Panc1 (cell line): ENCODE data around the gene NEB. TPM values are rescaled to one million over a fixed set of nuclear protein-coding genes. Genes with fewer than 3 reads are reported as not detected.

Source experiments
- ATAC-seq: fragments of 200-7000 bp; cut with Tn5 transposase; 2 replicates; pipeline ENCODE4 v1.9.1; 2020; ENCODE audit warnings: mild to moderate bottlenecking, moderate library complexity
- BruUV-seq: library from RNA; stranded (reverse); fragments of 400-500 nt; replicated peaks from 2 replicates; lab custom pipeline; 2021; lab: Mats Ljungman, UMichigan
- CTCF ChIA-PET: fragments of 300-600 bp; sonication (Branson Sonifier 250); formaldehyde crosslinking; loops from one replicate; lab custom pipeline; 2022; ENCODE audit warnings: antibody characterized with exemption; lab: Charles Lee
- POLR2A ChIA-PET: fragments of 300-600 bp; sonication (Branson Sonifier 250); formaldehyde crosslinking; loops from one replicate; lab custom pipeline; 2022; ENCODE audit warnings: antibody characterized with exemption; lab: Charles Lee
- DNase-seq: peaks from one replicate; pipeline ENCODE4 v3.0.0-alpha.2; 2010; ENCODE audit warnings: low read depth, low spot score
- H3K27ac ChIP-seq: 2 replicates; pipeline ENCODE4 v1.5.1; 2011; ENCODE audit warnings: mild to moderate bottlenecking, low read length, inconsistent platforms
- H3K27me3 ChIP-seq: fragments of 200-500 bp; sonication (Bioruptor generic); 2 replicates; pipeline ENCODE4 v1.6.0; 2014; ENCODE audit warnings: low read length, inconsistent platforms; ENCODE audit not compliant: control insufficient read depth, insufficient read depth
- H3K36me3 ChIP-seq: fragments of 200-500 bp; sonication (Bioruptor generic); 2 replicates; pipeline ENCODE4 v1.5.1; 2014; ENCODE audit warnings: inconsistent platforms, mild to moderate bottlenecking, low read length, moderate library complexity; ENCODE audit not compliant: control insufficient read depth, insufficient read depth
- H3K4me1 ChIP-seq: 2 replicates; pipeline ENCODE4 v1.5.1; 2011; ENCODE audit warnings: inconsistent platforms, mild to moderate bottlenecking, low read length, moderate library complexity; ENCODE audit not compliant: control insufficient read depth, insufficient read depth
- H3K4me3 ChIP-seq, 2 experiments: 2 replicates each; pipeline ENCODE4 v1.5.1; 2011 to 2012; ENCODE audit warnings: low read depth in 2 of 2, low read length in 2 of 2, mild to moderate bottlenecking in 2 of 2, inconsistent platforms in 1 of 2, moderate library complexity in 1 of 2
- H3K9me3 ChIP-seq: fragments of 200-500 bp; sonication (Bioruptor generic); 2 replicates; pipeline ENCODE4 v1.5.1; 2014; ENCODE audit warnings: low read depth, mild to moderate bottlenecking, inconsistent platforms, low read length, moderate library complexity; ENCODE audit not compliant: control insufficient read depth, insufficient read depth
- POLR2AphosphoS5 ChIP-seq: IDR thresholded peaks from 2 replicates; pipeline ENCODE4 v1.6.1; 2012; ENCODE audit warnings: mild to moderate bottlenecking, low read depth, low read length, moderate library complexity
- REST ChIP-seq, 2 experiments: IDR thresholded peaks; 2 replicates each; pipeline ENCODE4 v1.6.1; 2011 to 2012; ENCODE audit warnings: low read depth in 2 of 2, control low read depth in 1 of 2, low read length in 1 of 2, mild to moderate bottlenecking in 1 of 2, moderate library complexity in 1 of 2; ENCODE audit not compliant: insufficient read depth in 1 of 2
- SIN3A ChIP-seq: IDR thresholded peaks from 2 replicates; pipeline ENCODE4 v1.6.1; 2012; ENCODE audit warnings: low read depth, mild to moderate bottlenecking, low read length, moderate library complexity, borderline replicate concordance; ENCODE audit not compliant: insufficient read depth
- TCF7L2 ChIP-seq: IDR thresholded peaks from 2 replicates; pipeline ENCODE4 v1.6.1; 2011; ENCODE audit warnings: mild to moderate bottlenecking, low read depth, low read length, inconsistent platforms
- in situ Hi-C: cut with HindIII; loops from 2 replicates; pipeline ENCODE4 v1.10.0; 2016; ENCODE audit warnings: low sequenced_read_pairs, low pct_unique_long_range_greater_than_20kb
- intact Hi-C: fragments of 100-400 bp; cut with micrococcal nuclease; formaldehyde crosslinking; loops from one replicate; pipeline ENCODE4 v1.10.0; 2022; ENCODE audit not compliant: unreplicated experiment
- total RNA-seq: library from RNA; stranded (reverse); gene quantifications from one replicate; pipeline ENCODE4 v1.2.1, GENCODE V29; 2021; ENCODE audit not compliant: unreplicated experiment
- TF ChIP-seq, protein P1 (sequence below): fragments of 450-650 bp; IDR thresholded peaks from 2 replicates; pipeline ENCODE4 v1.5.1; 2017; ENCODE audit warnings: mild to moderate bottlenecking

Gene NEB
- total RNA-seq, 1 experiment from 2014 or later: 0.10 TPM

- no peak for DNase-seq
- intact Hi-C loops (no loop called here), in situ Hi-C loops (no loop called here)
- CTCF ChIA-PET: no interaction called here
- no peaks in the 10 kb centered on the region for H3K9me3 ChIP-seq
- H3K36me3 ChIP-seq: no peaks in the 10 kb centered on the region
- POLR2A ChIA-PET: interaction anchor here (0.6 kb wide), 1 partner anchor 354 kb away, joined by 3 read pairs; no protein-coding TSS in a partner anchor
- no peaks in the 10 kb centered on the region; the same call in 1 of the 2 replicates for H3K4me1 ChIP-seq
- ATAC-seq: no peak
- no TSS peak for BruUV-seq
- H3K27ac ChIP-seq: no peak overlapping the region
- peaks cover 6% of the 10 kb centered on the region for H3K27me3 ChIP-seq
- no peak overlapping the region for H3K4me3 ChIP-seq
- TF ChIP-seq SIN3A (no peak), TCF7L2 (no peak), REST (IDR thresholded peaks at IDR 0.05; ENCODE audit: insufficient read depth in 1 of 2, low read depth in 2 of 2, low read length in 1 of 2) (no peak), POLR2AphosphoS5 (no peak)
- TF ChIP-seq, protein P1, sequence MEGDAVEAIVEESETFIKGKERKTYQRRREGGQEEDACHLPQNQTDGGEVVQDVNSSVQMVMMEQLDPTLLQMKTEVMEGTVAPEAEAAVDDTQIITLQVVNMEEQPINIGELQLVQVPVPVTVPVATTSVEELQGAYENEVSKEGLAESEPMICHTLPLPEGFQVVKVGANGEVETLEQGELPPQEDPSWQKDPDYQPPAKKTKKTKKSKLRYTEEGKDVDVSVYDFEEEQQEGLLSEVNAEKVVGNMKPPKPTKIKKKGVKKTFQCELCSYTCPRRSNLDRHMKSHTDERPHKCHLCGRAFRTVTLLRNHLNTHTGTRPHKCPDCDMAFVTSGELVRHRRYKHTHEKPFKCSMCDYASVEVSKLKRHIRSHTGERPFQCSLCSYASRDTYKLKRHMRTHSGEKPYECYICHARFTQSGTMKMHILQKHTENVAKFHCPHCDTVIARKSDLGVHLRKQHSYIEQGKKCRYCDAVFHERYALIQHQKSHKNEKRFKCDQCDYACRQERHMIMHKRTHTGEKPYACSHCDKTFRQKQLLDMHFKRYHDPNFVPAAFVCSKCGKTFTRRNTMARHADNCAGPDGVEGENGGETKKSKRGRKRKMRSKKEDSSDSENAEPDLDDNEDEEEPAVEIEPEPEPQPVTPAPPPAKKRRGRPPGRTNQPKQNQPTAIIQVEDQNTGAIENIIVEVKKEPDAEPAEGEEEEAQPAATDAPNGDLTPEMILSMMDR: no peak
These were observed 110.0 kb downstream of the NEB start for GRCh38 chr2:151624271-151624670.

- intact Hi-C loops (no loop called here), in situ Hi-C loops (no loop called here)
- H3K27ac ChIP-seq: no peak overlapping the region
- H3K4me3 ChIP-seq: no peak overlapping the region
- H3K9me3 ChIP-seq: no peaks in the 10 kb centered on the region
- ATAC-seq (no peak), DNase-seq (no peak)
- no peaks in the 10 kb centered on the region for H3K36me3 ChIP-seq
- POLR2A ChIA-PET: no interaction called here
- peaks cover 6% of the 10 kb centered on the region for H3K27me3 ChIP-seq
- no TSS peak for BruUV-seq
- H3K4me1 ChIP-seq: no peaks in the 10 kb centered on the region; the same call in 1 of the 2 replicates
- CTCF ChIA-PET: no interaction called here
- TF ChIP-seq, protein P1: no peak
- TF ChIP-seq REST (IDR thresholded peaks at IDR 0.05; ENCODE audit: insufficient read depth in 1 of 2, low read depth in 2 of 2, low read length in 1 of 2) (no peak), TCF7L2 (no peak), SIN3A (no peak), POLR2AphosphoS5 (no peak)
These were observed 110.6 kb downstream of the NEB start for GRCh38 chr2:151623631-151624030.
